DOHH2 (cell line): ENCODE results near the gene PRKCQ.

ENCODE experiments used
- H3F3A ChIP-seq: fragments of 200-600 bp; sonication (generic), shearing (Covaris generic); 2 replicates; pipeline ENCODE4 v1.6.0; 2016; ENCODE audit warnings: antibody characterized with exemption, mild to moderate bottlenecking; ENCODE audit not compliant: control insufficient read depth, insufficient read depth
- H3K27ac ChIP-seq: fragments of 200-600 bp; sonication (generic); 2 replicates; pipeline ENCODE4 v1.5.1; 2014; ENCODE audit warnings: low read depth, mild to moderate bottlenecking, low read length, moderate library complexity
- H3K27me3 ChIP-seq: fragments of 200-600 bp; sonication (generic); 2 replicates; pipeline ENCODE4 v1.6.1; 2014; ENCODE audit warnings: mild to moderate bottlenecking, low read length, mixed read lengths; ENCODE audit not compliant: control insufficient read depth
- H3K36me3 ChIP-seq: fragments of 200-600 bp; sonication (generic); 2 replicates; pipeline ENCODE4 v1.6.1; 2014; ENCODE audit warnings: mild to moderate bottlenecking, low read length, moderate library complexity, mixed read lengths; ENCODE audit not compliant: control insufficient read depth
- H3K4me1 ChIP-seq: fragments of 200-600 bp; sonication (generic); 2 replicates; pipeline ENCODE4 v1.6.1; 2014; ENCODE audit warnings: mild to moderate bottlenecking, low read length, mixed read lengths; ENCODE audit not compliant: control insufficient read depth
- H3K4me2 ChIP-seq: fragments of 200-600 bp; sonication (generic); 2 replicates; pipeline ENCODE4 v1.6.0; 2014; ENCODE audit warnings: mild to moderate bottlenecking, low read length, moderate library complexity
- H3K4me3 ChIP-seq: fragments of 200-600 bp; sonication (generic); 2 replicates; pipeline ENCODE4 v1.5.1; 2014; ENCODE audit warnings: mild to moderate bottlenecking, low read length, mixed read lengths
- H3K79me2 ChIP-seq: fragments of 200-600 bp; sonication (generic); 2 replicates; pipeline ENCODE4 v1.6.1; 2014; ENCODE audit warnings: mild to moderate bottlenecking, low read length, mixed read lengths; ENCODE audit not compliant: control insufficient read depth
- H3K9me2 ChIP-seq: fragments of 200-600 bp; sonication (generic); replicated peaks from 2 replicates; pipeline ENCODE4 v1.6.1; 2014; ENCODE audit warnings: mild to moderate bottlenecking, low read length, mixed read lengths; ENCODE audit not compliant: control insufficient read depth
- H3K9me3 ChIP-seq: fragments of 200-600 bp; sonication (generic); 2 replicates; pipeline ENCODE4 v1.6.1; 2014; ENCODE audit warnings: antibody characterized with exemption, low read length, mixed read lengths; ENCODE audit not compliant: control insufficient read depth, insufficient read depth
- H4K20me1 ChIP-seq: fragments of 200-600 bp; sonication (generic); 2 replicates; pipeline ENCODE4 v1.6.0; 2014; ENCODE audit warnings: low read depth, mild to moderate bottlenecking, antibody characterized with exemption, low read length, moderate library complexity; ENCODE audit not compliant: control insufficient read depth, insufficient read depth
- CTCF ChIP-seq: fragments of 200-600 bp; sonication (generic); IDR thresholded peaks from one replicate; pipeline ENCODE4 v1.5.1; 2014; ENCODE audit warnings: antibody characterized with exemption, mild to moderate bottlenecking, low read depth, low read length; ENCODE audit not compliant: poor library complexity, severe bottlenecking
- EZH2phosphoT487 ChIP-seq: fragments of 200-600 bp; sonication (generic); IDR thresholded peaks from 2 replicates; pipeline ENCODE4 v1.6.1; 2017; ENCODE audit warnings: borderline replicate concordance, mild to moderate bottlenecking, antibody characterized with exemption, low read length, moderate library complexity, mixed read lengths

The PRKCQ gene

GRCh38 chr10:6465437-6465836 is 114.6 kb downstream of the PRKCQ start:
- no peak overlapping the region for H3K4me2 ChIP-seq
- no peaks in the 10 kb centered on the region for H3K79me2 ChIP-seq
- no peak for TF ChIP-seq CTCF
- no peak for TF ChIP-seq EZH2phosphoT487
- H3K27me3 ChIP-seq, result peaks cover 9% of the 10 kb centered on the region; the same call in 1 of the 2 replicates
- H3K36me3 ChIP-seq, result no peaks in the 10 kb centered on the region
- no peaks in the 10 kb centered on the region for H3F3A ChIP-seq
- H3K9me3 ChIP-seq, result no peaks in the 10 kb centered on the region
- no peaks in the 10 kb centered on the region for H4K20me1 ChIP-seq
- no peaks in the 10 kb centered on the region for H3K9me2 ChIP-seq
- no peaks in the 10 kb centered on the region for H3K4me1 ChIP-seq
- no peak overlapping the region for H3K27ac ChIP-seq
- H3K4me3 ChIP-seq, result no peak overlapping the region

GRCh38 chr10:6464862-6465430 is 115.1 kb downstream of the PRKCQ start:
- no peak overlapping the region for H3K27ac ChIP-seq
- no peaks in the 10 kb centered on the region for H3K79me2 ChIP-seq
- no peak for TF ChIP-seq EZH2phosphoT487
- TF ChIP-seq CTCF, result no peak
- no peak overlapping the region for H3K4me2 ChIP-seq
- H3K9me3 ChIP-seq, result no peaks in the 10 kb centered on the region
- H3K4me1 ChIP-seq, result no peaks in the 10 kb centered on the region
- H3F3A ChIP-seq, result no peaks in the 10 kb centered on the region
- H3K27me3 ChIP-seq, result peaks cover 9% of the 10 kb centered on the region; the same call in 1 of the 2 replicates
- no peaks in the 10 kb centered on the region for H4K20me1 ChIP-seq
- H3K4me3 ChIP-seq, result no peak overlapping the region
- no peaks in the 10 kb centered on the region for H3K36me3 ChIP-seq
- H3K9me2 ChIP-seq, result no peaks in the 10 kb centered on the region

GRCh38 chr10:6463366-6463765 is 116.7 kb downstream of the PRKCQ start:
- H3K4me2 ChIP-seq, result no peak overlapping the region
- H3K36me3 ChIP-seq, result no peaks in the 10 kb centered on the region
- H3K4me1 ChIP-seq, result no peaks in the 10 kb centered on the region
- H3K79me2 ChIP-seq, result no peaks in the 10 kb centered on the region
- no peaks in the 10 kb centered on the region for H3K9me3 ChIP-seq
- H3F3A ChIP-seq, result no peaks in the 10 kb centered on the region
- no peaks in the 10 kb centered on the region for H4K20me1 ChIP-seq
- peaks cover 9% of the 10 kb centered on the region; the same call in 1 of the 2 replicates for H3K27me3 ChIP-seq
- H3K9me2 ChIP-seq, result no peaks in the 10 kb centered on the region
- no peak for TF ChIP-seq EZH2phosphoT487
- TF ChIP-seq CTCF, result no peak
- no peak overlapping the region for H3K27ac ChIP-seq
- no peak overlapping the region for H3K4me3 ChIP-seq

GRCh38 chr10:6461961-6462360 is 118.1 kb downstream of the PRKCQ start:
- peaks cover 5% of the 10 kb centered on the region; the same call in 1 of the 2 replicates for H3K27me3 ChIP-seq
- TF ChIP-seq EZH2phosphoT487 (no peak), CTCF (no peak)
- H3K79me2 ChIP-seq, result no peaks in the 10 kb centered on the region
- H3K4me3 ChIP-seq, result no peak overlapping the region
- no peaks in the 10 kb centered on the region for H4K20me1 ChIP-seq
- no peaks in the 10 kb centered on the region for H3K36me3 ChIP-seq
- no peaks in the 10 kb centered on the region for H3K4me1 ChIP-seq
- no peak overlapping the region for H3K4me2 ChIP-seq
- H3K9me2 ChIP-seq, result no peaks in the 10 kb centered on the region
- no peaks in the 10 kb centered on the region for H3F3A ChIP-seq
- H3K27ac ChIP-seq, result no peak overlapping the region
- H3K9me3 ChIP-seq, result no peaks in the 10 kb centered on the region
